ENCODE results near the gene IQGAP1.
A peak's percentile ranks its signal among the peaks of the same experiment; 100 is the strongest.

IQGAP1 gene

GRCh38 chr15:90442423-90442822, 54.4 kb downstream of the IQGAP1 start:
- no peak for DNase-seq

GRCh38 chr15:90449206-90449735, 61.2 kb downstream of the IQGAP1 start:
- no peak for DNase-seq

GRCh38 chr15:90451053-90451850, 63.2 kb downstream of the IQGAP1 start:
- no peak for DNase-seq

- no peak for DNase-seq
These were observed 68.2 kb downstream of the IQGAP1 start for GRCh38 chr15:90456236-90456635.

- DNase-seq, result no peak
These were observed 70.0 kb downstream of the IQGAP1 start for GRCh38 chr15:90458061-90458460.

- DNase-seq, result no peak
These were observed 71.3 kb downstream of the IQGAP1 start for GRCh38 chr15:90459368-90459767.

GRCh38 chr15:90460142-90460824, 72.2 kb downstream of the IQGAP1 start:
- no peak for DNase-seq

- no peak for DNase-seq
These were observed 75.3 kb downstream of the IQGAP1 start for GRCh38 chr15:90463381-90463780.

- DNase-seq, result no peak
These were observed 77.3 kb downstream of the IQGAP1 start for GRCh38 chr15:90465140-90465929.

- DNase-seq, result no peak
These were observed 78.0 kb downstream of the IQGAP1 start for GRCh38 chr15:90465930-90466567.

GRCh38 chr15:90469723-90470122, 81.7 kb downstream of the IQGAP1 start:
- no peak for DNase-seq

- DNase-seq, result no peak
These were observed 82.4 kb downstream of the IQGAP1 start for GRCh38 chr15:90470453-90470852.

- DNase-seq, result no peak
These were observed 83.1 kb downstream of the IQGAP1 start for GRCh38 chr15:90471126-90471525.

GRCh38 chr15:90471769-90472168, 83.7 kb downstream of the IQGAP1 start:
- no peak for DNase-seq

- no peak for DNase-seq
These were observed 90.9 kb downstream of the IQGAP1 start for GRCh38 chr15:90478846-90479481.

GRCh38 chr15:90479656-90480055, 91.6 kb downstream of the IQGAP1 start:
- no peak for DNase-seq

GRCh38 chr15:90481023-90481422, 93.0 kb downstream of the IQGAP1 start:
- no peak for DNase-seq

- DNase-seq, result peak; percentile 0
These were observed 94.3 kb downstream of the IQGAP1 start for GRCh38 chr15:90482124-90483011.

GRCh38 chr15:90483012-90483307, 94.9 kb downstream of the IQGAP1 start:
- DNase-seq, result no peak

- no peak for DNase-seq
These were observed 95.6 kb downstream of the IQGAP1 start for GRCh38 chr15:90483637-90484036.

- DNase-seq, result no peak
These were observed 99.1 kb downstream of the IQGAP1 start for GRCh38 chr15:90487186-90487585.

GRCh38 chr15:90489514-90489913, 101.5 kb downstream of the IQGAP1 start:
- DNase-seq, result no peak
